PC-3 (cell line): Measurements from ENCODE around the gene MTMR6.

Experiments
- EZH2phosphoT487 ChIP-seq: fragments of 300-600 bp; sonication (generic); IDR thresholded peaks from 2 replicates; pipeline ENCODE4 v1.6.1; 2018; ENCODE audit warnings: mild to moderate bottlenecking, antibody characterized with exemption, low read length, borderline replicate concordance
- TF ChIP-seq, protein P1 (sequence below): fragments of 300-600 bp; sonication (generic); conservative IDR thresholded peaks from 2 replicates; pipeline ENCODE4 v1.5.1; 2017; ENCODE audit warnings: antibody characterized with exemption, low read depth, mild to moderate bottlenecking, low read length

DNA sequence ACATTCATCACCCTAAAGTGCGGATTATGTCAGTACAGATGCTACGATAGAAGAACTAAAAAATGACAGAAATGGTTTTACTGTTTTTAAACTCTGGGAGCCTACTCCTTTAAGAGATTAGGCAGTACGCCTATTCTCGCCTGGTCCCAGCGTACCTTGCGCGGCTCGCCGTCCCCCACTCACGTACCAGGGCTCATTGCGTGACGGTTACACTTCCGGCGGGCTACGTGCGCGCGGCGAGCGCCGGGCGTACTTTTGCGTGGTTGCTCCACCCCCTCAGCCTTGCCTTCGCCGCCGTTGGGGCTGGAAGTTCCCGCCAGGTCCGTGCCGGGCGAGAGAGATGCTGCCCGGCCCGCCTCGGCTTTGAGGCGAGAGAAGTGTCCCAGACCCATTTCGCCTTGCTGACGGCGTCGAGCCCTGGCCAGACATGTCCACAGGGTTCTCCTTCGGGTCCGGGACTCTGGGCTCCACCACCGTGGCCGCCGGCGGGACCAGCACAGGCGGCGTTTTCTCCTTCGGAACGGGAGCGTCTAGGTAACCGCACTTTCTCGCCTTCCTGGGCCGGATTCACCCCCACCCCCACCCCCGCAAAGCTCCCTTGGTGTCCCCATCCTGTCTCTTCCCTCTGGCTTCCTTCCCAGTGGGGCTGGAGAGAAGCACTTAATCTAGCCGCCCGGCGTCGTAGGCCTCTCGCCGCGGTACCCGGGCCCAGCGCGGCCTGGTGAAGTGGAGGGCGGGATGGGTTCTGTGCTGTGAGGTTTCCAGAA is 14.2 kb upstream of the MTMR6 start, which contains the start of gene NUP58:
- TF ChIP-seq, protein P1, sequence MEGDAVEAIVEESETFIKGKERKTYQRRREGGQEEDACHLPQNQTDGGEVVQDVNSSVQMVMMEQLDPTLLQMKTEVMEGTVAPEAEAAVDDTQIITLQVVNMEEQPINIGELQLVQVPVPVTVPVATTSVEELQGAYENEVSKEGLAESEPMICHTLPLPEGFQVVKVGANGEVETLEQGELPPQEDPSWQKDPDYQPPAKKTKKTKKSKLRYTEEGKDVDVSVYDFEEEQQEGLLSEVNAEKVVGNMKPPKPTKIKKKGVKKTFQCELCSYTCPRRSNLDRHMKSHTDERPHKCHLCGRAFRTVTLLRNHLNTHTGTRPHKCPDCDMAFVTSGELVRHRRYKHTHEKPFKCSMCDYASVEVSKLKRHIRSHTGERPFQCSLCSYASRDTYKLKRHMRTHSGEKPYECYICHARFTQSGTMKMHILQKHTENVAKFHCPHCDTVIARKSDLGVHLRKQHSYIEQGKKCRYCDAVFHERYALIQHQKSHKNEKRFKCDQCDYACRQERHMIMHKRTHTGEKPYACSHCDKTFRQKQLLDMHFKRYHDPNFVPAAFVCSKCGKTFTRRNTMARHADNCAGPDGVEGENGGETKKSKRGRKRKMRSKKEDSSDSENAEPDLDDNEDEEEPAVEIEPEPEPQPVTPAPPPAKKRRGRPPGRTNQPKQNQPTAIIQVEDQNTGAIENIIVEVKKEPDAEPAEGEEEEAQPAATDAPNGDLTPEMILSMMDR = no peak
- peak; percentile 45; the same call in 1 of the 2 replicates for TF ChIP-seq EZH2phosphoT487
